H1 (cell line): ENCODE measurements around the gene HDHD3.

ENCODE experiments used
- CHD1 ChIP-seq: IDR thresholded peaks from 2 replicates; pipeline ENCODE4 v1.6.1; 2012; ENCODE audit warnings: low read depth, low read length, improper control_type of control experiment
- CTCF ChIP-seq, 3 experiments: IDR thresholded peaks; 1 replicate in 2 of 3; 2 replicates in 1 of 3; pipeline versions ENCODE4 v1.5.1 to v1.6.1; 2011; ENCODE audit warnings: low read length in 3 of 3, mild to moderate bottlenecking in 3 of 3, inconsistent platforms in 2 of 3, low read depth in 1 of 3, moderate library complexity in 1 of 3; ENCODE audit not compliant: insufficient read depth in 1 of 3; ENCODE audit errors: control extremely low read depth in 1 of 3
- EZH2 ChIP-seq: fragments of 200-600 bp; sonication (generic); IDR thresholded peaks from 2 replicates; pipeline ENCODE4 v1.7.1; 2012; ENCODE audit warnings: low read depth, mild to moderate bottlenecking, moderate library complexity, low read length, inconsistent platforms; ENCODE audit not compliant: severe bottlenecking
- NRF1 ChIP-seq: IDR thresholded peaks from 2 replicates; pipeline ENCODE4 v1.6.1; 2011; ENCODE audit warnings: mild to moderate bottlenecking, low read depth, low read length, improper control_type of control experiment

- TF ChIP-seq EZH2: no peak
- TF ChIP-seq CHD1: no peak
- no peak for TF ChIP-seq CTCF (IDR thresholded peaks at IDR 0.05; ENCODE audit: control extremely low read depth in 1 of 3, insufficient read depth in 1 of 3, low read depth in 1 of 3, low read length in 3 of 3)
- no peak for TF ChIP-seq NRF1
Observed at GRCh38 chr9:113345671-113346070, 31.1 kb downstream of the HDHD3 start.
